ENCODE measurements around the gene PTK6.

The PTK6 gene

GRCh38 chr20:63542696-63543095 lies 5.5 kb upstream of the PTK6 start:
- DNase-seq = no peak

GRCh38 chr20:63542031-63542559 lies 4.9 kb upstream of the PTK6 start:
- no peak for DNase-seq

- no peak for DNase-seq
Measured at GRCh38 chr20:63541371-63541770, 4.2 kb upstream of the PTK6 start.

GRCh38 chr20:63540417-63541186 lies 3.4 kb upstream of the PTK6 start:
- DNase-seq = no peak

GRCh38 chr20:63539441-63540370 lies 2.5 kb upstream of the PTK6 start:
- DNase-seq = no peak

- DNase-seq = no peak
Measured at GRCh38 chr20:63539092-63539430, 1.9 kb upstream of the PTK6 start.

- DNase-seq = no peak
Measured at GRCh38 chr20:63538204-63539091, 1.3 kb upstream of the PTK6 start.

- peak; percentile 29 to 44 for DNase-seq
Measured at GRCh38 chr20:63537525-63538203, 488 bp upstream of the PTK6 start.

GRCh38 chr20:63536241-63536977 lies 767 bp downstream of the PTK6 start:
- DNase-seq = no peak

GRCh38 chr20:63534831-63535651 lies 2.1 kb downstream of the PTK6 start:
- DNase-seq = no peak

- DNase-seq = no peak
Measured at GRCh38 chr20:63534427-63534830, 2.7 kb downstream of the PTK6 start.

- DNase-seq = no peak
Measured at GRCh38 chr20:63533871-63534393, 3.2 kb downstream of the PTK6 start.

- DNase-seq = no peak
Measured at GRCh38 chr20:63533388-63533787, 3.8 kb downstream of the PTK6 start.

GRCh38 chr20:63532449-63532971 lies 4.7 kb downstream of the PTK6 start:
- DNase-seq = no peak

GRCh38 chr20:63531686-63532448 lies 5.3 kb downstream of the PTK6 start:
- DNase-seq = no peak

GRCh38 chr20:63530788-63531160 lies 6.4 kb downstream of the PTK6 start:
- DNase-seq = no peak

- DNase-seq = no peak
Measured at GRCh38 chr20:63529861-63530787, 7.1 kb downstream of the PTK6 start.

Data from NCI-H187 (cell line).